GF-D8 (cell line): ENCODE data around the gene NR1H3.

Source experiments
- DNase-seq: peaks from one replicate; lab custom pipeline; 2025; lab: John Stamatoyannopoulos, UW

The NR1H3 gene

GRCh38 chr11:47244448-47245350, 13.1 kb upstream of the NR1H3 start:
- no peak for DNase-seq

- no peak for DNase-seq
Observed at GRCh38 chr11:47245611-47246357, 12.0 kb upstream of the NR1H3 start.

GRCh38 chr11:47247502-47247901, 10.3 kb upstream of the NR1H3 start:
- no peak for DNase-seq

GRCh38 chr11:47248304-47248663, 9.5 kb upstream of the NR1H3 start:
- no peak for DNase-seq

GRCh38 chr11:47248664-47249377, 9.0 kb upstream of the NR1H3 start, which contains the start of gene ACP2:
ACP2 (minus strand) TSS chr11:47248814; CDS start chr11:47248789, 25 bp downstream.
- DNase-seq = peak; percentile 19

- no peak for DNase-seq
Observed at GRCh38 chr11:47249378-47249715, 8.4 kb upstream of the NR1H3 start.

- no peak for DNase-seq
Observed at GRCh38 chr11:47251751-47252150, 6.0 kb upstream of the NR1H3 start.

- no peak for DNase-seq
Observed at GRCh38 chr11:47253660-47254059, 4.1 kb upstream of the NR1H3 start.

- DNase-seq = no peak
Observed at GRCh38 chr11:47254386-47254785, 3.4 kb upstream of the NR1H3 start.

GRCh38 chr11:47256374-47256773, 1.4 kb upstream of the NR1H3 start:
- DNase-seq = no peak

- DNase-seq = no peak
Observed at GRCh38 chr11:47257177-47257516, 649 bp upstream of the NR1H3 start.

GRCh38 chr11:47258317-47258902, 614 bp downstream of the NR1H3 start:
- DNase-seq = no peak

- DNase-seq = no peak
Observed at GRCh38 chr11:47259232-47259977, 1.6 kb downstream of the NR1H3 start.

- DNase-seq = no peak
Observed at GRCh38 chr11:47260366-47260765, 2.6 kb downstream of the NR1H3 start.

GRCh38 chr11:47261291-47261800, 3.5 kb downstream of the NR1H3 start:
- no peak for DNase-seq

GRCh38 chr11:47264119-47264518, 6.3 kb downstream of the NR1H3 start:
- no peak for DNase-seq

- DNase-seq = no peak
Observed at GRCh38 chr11:47264521-47264920, 6.7 kb downstream of the NR1H3 start.

- no peak for DNase-seq
Observed at GRCh38 chr11:47267876-47268275, 10.1 kb downstream of the NR1H3 start.

GRCh38 chr11:47268448-47269001, 10.7 kb downstream of the NR1H3 start:
- no peak for DNase-seq

GRCh38 chr11:47269002-47269828, 11.4 kb downstream of the NR1H3 start:
- peak; percentile 82 for DNase-seq
